Uterus (tissue), 2 donors: Measurements from ENCODE around the gene TMEM222.

Experiments
- CTCF ChIP-seq, 4 experiments: fragments of 200-600 bp in 2 of 4; fragments of 450-650 bp in 2 of 4; sonication (generic) in 2 of 4; IDR thresholded peaks; one replicate each; pipeline ENCODE4 v1.5.1; 2016 to 2019; ENCODE audit warnings: antibody characterized with exemption in 4 of 4, mild to moderate bottlenecking in 2 of 4, moderate library complexity in 1 of 4
- POLR2A ChIP-seq, 2 donors: fragments of 450-650 bp; IDR thresholded peaks; one replicate each; pipeline ENCODE4 v1.6.1; 2016; ENCODE audit warnings: antibody characterized with exemption in 2 of 2, mild to moderate bottlenecking in 1 of 2, moderate library complexity in 1 of 2

- no peak for TF ChIP-seq CTCF (IDR thresholded peaks at IDR 0.05)
- no peak for TF ChIP-seq POLR2A (IDR thresholded peaks at IDR 0.05)
Measured at GRCh38 chr1:27355683-27356082, 33.7 kb downstream of the TMEM222 start.
